Colonic mucosa (tissue), 4 donors: ENCODE data around the gene PLXNA4. TPM values are rescaled to one million over a fixed set of nuclear protein-coding genes. Genes with fewer than 3 reads are reported as not detected.

ENCODE experiments used
- DNase-seq: peaks from one replicate; pipeline ENCODE4 v3.0.0-alpha.2; 2020
- H3K27ac ChIP-seq: fragments of 200-600 bp; one replicate; pipeline ENCODE4 v1.8.0; 2021
- H3K27me3 ChIP-seq: fragments of 200-600 bp; one replicate; pipeline ENCODE4 v1.8.0; 2021
- H3K36me3 ChIP-seq: fragments of 200-600 bp; one replicate; pipeline ENCODE4 v1.8.0; 2021
- H3K4me1 ChIP-seq: fragments of 200-600 bp; one replicate; pipeline ENCODE4 v1.8.0; 2021; ENCODE audit warnings: mild to moderate bottlenecking
- H3K4me3 ChIP-seq: fragments of 200-600 bp; one replicate; pipeline ENCODE4 v1.8.0; 2021
- H3K9ac ChIP-seq, 2 donors: one replicate each; pipeline ENCODE4 v1.7.0; 2013; ENCODE audit warnings: control low read depth in 2 of 2, low read depth in 2 of 2, low read length in 2 of 2
- H3K9me3 ChIP-seq: fragments of 200-600 bp; one replicate; pipeline ENCODE4 v1.8.0; 2021
- CTCF ChIP-seq: fragments of 200-600 bp; IDR thresholded peaks from one replicate; pipeline ENCODE4 v1.8.0; 2022; ENCODE audit warnings: antibody characterized with exemption, mild to moderate bottlenecking
- intact Hi-C: fragments of 100-400 bp; cut with DNase I; formaldehyde crosslinking; loops from one replicate; pipeline ENCODE4 v1.14.1; 2022
- total RNA-seq, 2 donors: library from RNA; stranded (reverse); fragmentation: NEBNext Ultra II Directional in 1 of 2; extraction: Animal tissue kit (Norgen Biotek cat#: 25700) in 1 of 2; gene quantifications; one replicate each; pipeline ENCODE4 v1.2.1, GENCODE V29; 2021
- donor health status: healthy.
- donor health status: DM: no; HTN: no; CAD: no.
- donor health status: DM: no; HTN: no; CAD: no.

The PLXNA4 gene
- total RNA-seq, 2 donors from 2014 or later = 0.15 to 0.77 TPM

GRCh38 chr7:132367004-132367403, 209.3 kb downstream of the PLXNA4 start:
- Histone ChIP-seq H3K9me3 (no peaks in the 10 kb centered on the region), H3K4me3 (no peak overlapping the region), H3K36me3 (no peaks in the 10 kb centered on the region), H3K27ac (no peak overlapping the region), H3K9ac (no peak overlapping the region), H3K27me3 (no peaks in the 10 kb centered on the region), H3K4me1 (no peaks in the 10 kb centered on the region)
- intact Hi-C loops = no loop called here
- no peak for DNase-seq
- TF ChIP-seq CTCF = no peak

- TF ChIP-seq CTCF = no peak
- intact Hi-C loops = no loop called here
- DNase-seq = no peak
- no peaks in the 10 kb centered on the region for H3K27me3 ChIP-seq
- H3K27ac ChIP-seq = no peak overlapping the region
- H3K9ac ChIP-seq = no peak overlapping the region
- no peak overlapping the region for H3K4me3 ChIP-seq
- no peaks in the 10 kb centered on the region for H3K36me3 ChIP-seq
- H3K9me3 ChIP-seq = no peaks in the 10 kb centered on the region
- H3K4me1 ChIP-seq = no peaks in the 10 kb centered on the region
Measured at GRCh38 chr7:132364226-132364625, 212.0 kb downstream of the PLXNA4 start.

GRCh38 chr7:132362059-132362458, 214.2 kb downstream of the PLXNA4 start:
- intact Hi-C loops = no loop called here
- TF ChIP-seq CTCF = no peak
- Histone ChIP-seq H3K27me3 (no peaks in the 10 kb centered on the region), H3K9me3 (no peaks in the 10 kb centered on the region), H3K4me1 (no peaks in the 10 kb centered on the region), H3K4me3 (no peak overlapping the region), H3K27ac (no peak overlapping the region), H3K36me3 (no peaks in the 10 kb centered on the region), H3K9ac (no peak overlapping the region)
- no peak for DNase-seq

- DNase-seq = no peak
- Histone ChIP-seq H3K4me1 (no peaks in the 10 kb centered on the region), H3K9ac (no peak overlapping the region), H3K27ac (no peak overlapping the region), H3K27me3 (no peaks in the 10 kb centered on the region), H3K36me3 (no peaks in the 10 kb centered on the region), H3K9me3 (no peaks in the 10 kb centered on the region), H3K4me3 (no peak overlapping the region)
- intact Hi-C loops = no loop called here
- no peak for TF ChIP-seq CTCF
Measured at GRCh38 chr7:132361146-132361545, 215.1 kb downstream of the PLXNA4 start.

GRCh38 chr7:132359743-132360142, 216.5 kb downstream of the PLXNA4 start:
- H3K27me3 ChIP-seq = no peaks in the 10 kb centered on the region
- H3K27ac ChIP-seq = no peak overlapping the region
- TF ChIP-seq CTCF = no peak
- no peaks in the 10 kb centered on the region for H3K36me3 ChIP-seq
- no peaks in the 10 kb centered on the region for H3K9me3 ChIP-seq
- no peak overlapping the region for H3K9ac ChIP-seq
- DNase-seq = no peak
- H3K4me3 ChIP-seq = no peak overlapping the region
- no peaks in the 10 kb centered on the region for H3K4me1 ChIP-seq
- intact Hi-C loops = no loop called here

- no peak overlapping the region for H3K27ac ChIP-seq
- H3K9me3 ChIP-seq = no peaks in the 10 kb centered on the region
- no peak overlapping the region for H3K9ac ChIP-seq
- H3K4me1 ChIP-seq = no peaks in the 10 kb centered on the region
- H3K36me3 ChIP-seq = no peaks in the 10 kb centered on the region
- no peak for DNase-seq
- no peak overlapping the region for H3K4me3 ChIP-seq
- H3K27me3 ChIP-seq = no peaks in the 10 kb centered on the region
- intact Hi-C loops = no loop called here
- TF ChIP-seq CTCF = no peak
Measured at GRCh38 chr7:132355048-132355447, 221.2 kb downstream of the PLXNA4 start.
